ENCODE data around the gene MGST2. TPM values are rescaled to one million over a fixed set of nuclear protein-coding genes. Genes with fewer than 3 reads are reported as not detected.
"Not testable (repeated sequence)": the region's sequence is repeated elsewhere in the genome, so short reads cannot be mapped to it uniquely, and the experiment has no call there.

Gene MGST2
- total RNA-seq, 1 experiment from 2014 or later = 31.8 TPM

GRCh38 chr4:139692309-139693012, 26.8 kb downstream of the MGST2 start:
- Histone ChIP-seq H3K36me3 (replicated peaks; ENCODE audit: control insufficient read depth, insufficient read depth, low read length) (no peaks in the 10 kb centered on the region), H3K27me3 (ENCODE audit: control insufficient read depth, insufficient read depth, low read length) (no peaks in the 10 kb centered on the region)
- peak; percentile 33 for DNase-seq

GRCh38 chr4:139694522-139695107, 29.0 kb downstream of the MGST2 start:
- Histone ChIP-seq H3K4me3 (ENCODE audit: insufficient read depth, low read depth, low read length) (no peak overlapping the region), H3K36me3 (replicated peaks; ENCODE audit: control insufficient read depth, insufficient read depth, low read length) (no peaks in the 10 kb centered on the region), H3K27me3 (ENCODE audit: control insufficient read depth, insufficient read depth, low read length) (no peaks in the 10 kb centered on the region)
- no peak for DNase-seq

More at GRCh38 chr4:139692309-139693012, 26.8 kb downstream of the MGST2 start:
- no peak overlapping the region for H3K4me3 ChIP-seq (ENCODE audit: insufficient read depth, low read depth, low read length)

- no peak for DNase-seq
- Histone ChIP-seq H3K4me3 (ENCODE audit: insufficient read depth, low read depth, low read length) (no peak overlapping the region), H3K27me3 (ENCODE audit: control insufficient read depth, insufficient read depth, low read length) (no peaks in the 10 kb centered on the region), H3K36me3 (replicated peaks; ENCODE audit: control insufficient read depth, insufficient read depth, low read length) (no peaks in the 10 kb centered on the region)
These were observed 30.9 kb downstream of the MGST2 start for GRCh38 chr4:139696491-139696890.

- not testable (repeated sequence) for DNase-seq
These were observed 32.7 kb downstream of the MGST2 start for GRCh38 chr4:139698167-139698925.

GRCh38 chr4:139700568-139700967, 34.9 kb downstream of the MGST2 start:
- Histone ChIP-seq H3K4me3 (ENCODE audit: insufficient read depth, low read depth, low read length) (no peak overlapping the region), H3K27me3 (ENCODE audit: control insufficient read depth, insufficient read depth, low read length) (no peaks in the 10 kb centered on the region), H3K36me3 (replicated peaks; ENCODE audit: control insufficient read depth, insufficient read depth, low read length) (no peaks in the 10 kb centered on the region)
- no peak for DNase-seq

More at GRCh38 chr4:139698167-139698925, 32.7 kb downstream of the MGST2 start:
- not testable (repeated sequence) for H3K27me3 ChIP-seq (ENCODE audit: control insufficient read depth, insufficient read depth, low read length); H3K4me3 ChIP-seq (ENCODE audit: insufficient read depth, low read depth, low read length); H3K36me3 ChIP-seq (replicated peaks; ENCODE audit: control insufficient read depth, insufficient read depth, low read length)

GRCh38 chr4:139704915-139705485, 39.4 kb downstream of the MGST2 start:
- H3K27me3 ChIP-seq (ENCODE audit: control insufficient read depth, insufficient read depth, low read length) = no peaks in the 10 kb centered on the region
- DNase-seq = no peak
- H3K36me3 ChIP-seq (replicated peaks; ENCODE audit: control insufficient read depth, insufficient read depth, low read length) = no peaks in the 10 kb centered on the region
- H3K4me3 ChIP-seq (ENCODE audit: insufficient read depth, low read depth, low read length) = no peak overlapping the region

GRCh38 chr4:139709660-139710059, 44.0 kb downstream of the MGST2 start:
- H3K27me3 ChIP-seq (ENCODE audit: control insufficient read depth, insufficient read depth, low read length) = no peaks in the 10 kb centered on the region; the same call in 1 of the 2 replicates
- DNase-seq = no peak
- no peaks in the 10 kb centered on the region for H3K36me3 ChIP-seq (replicated peaks; ENCODE audit: control insufficient read depth, insufficient read depth, low read length)
- H3K4me3 ChIP-seq (ENCODE audit: insufficient read depth, low read depth, low read length) = no peak overlapping the region

- H3K36me3 ChIP-seq (replicated peaks; ENCODE audit: control insufficient read depth, insufficient read depth, low read length) = no peaks in the 10 kb centered on the region
- DNase-seq = no peak
- no peak overlapping the region for H3K4me3 ChIP-seq (ENCODE audit: insufficient read depth, low read depth, low read length)
- no peaks in the 10 kb centered on the region; the same call in 1 of the 2 replicates for H3K27me3 ChIP-seq (ENCODE audit: control insufficient read depth, insufficient read depth, low read length)
These were observed 44.5 kb downstream of the MGST2 start for GRCh38 chr4:139710073-139710472.

- Histone ChIP-seq H3K36me3 (replicated peaks; ENCODE audit: control insufficient read depth, insufficient read depth, low read length) (no peaks in the 10 kb centered on the region), H3K27me3 (ENCODE audit: control insufficient read depth, insufficient read depth, low read length) (no peaks in the 10 kb centered on the region; the same call in 1 of the 2 replicates), H3K4me3 (ENCODE audit: insufficient read depth, low read depth, low read length) (no peak overlapping the region)
- DNase-seq = no peak
These were observed 45.8 kb downstream of the MGST2 start for GRCh38 chr4:139711461-139711860.

- no peaks in the 10 kb centered on the region for H3K36me3 ChIP-seq (replicated peaks; ENCODE audit: control insufficient read depth, insufficient read depth, low read length)
- no peaks in the 10 kb centered on the region; the same call in 1 of the 2 replicates for H3K27me3 ChIP-seq (ENCODE audit: control insufficient read depth, insufficient read depth, low read length)
- DNase-seq = no peak
- H3K4me3 ChIP-seq (ENCODE audit: insufficient read depth, low read depth, low read length) = no peak overlapping the region
These were observed 47.3 kb downstream of the MGST2 start for GRCh38 chr4:139712882-139713281.

GRCh38 chr4:139715746-139716391, 50.2 kb downstream of the MGST2 start:
- Histone ChIP-seq H3K36me3 (replicated peaks; ENCODE audit: control insufficient read depth, insufficient read depth, low read length) (no peaks in the 10 kb centered on the region; the same call in 1 of the 2 replicates), H3K27me3 (ENCODE audit: control insufficient read depth, insufficient read depth, low read length) (no peaks in the 10 kb centered on the region; the same call in 1 of the 2 replicates), H3K4me3 (ENCODE audit: insufficient read depth, low read depth, low read length) (no peak overlapping the region)
- no peak for DNase-seq

GRCh38 chr4:139718358-139718757, 52.7 kb downstream of the MGST2 start:
- Histone ChIP-seq H3K4me3 (ENCODE audit: insufficient read depth, low read depth, low read length) (no peak overlapping the region), H3K36me3 (replicated peaks; ENCODE audit: control insufficient read depth, insufficient read depth, low read length) (no peaks in the 10 kb centered on the region; the same call in 1 of the 2 replicates), H3K27me3 (ENCODE audit: control insufficient read depth, insufficient read depth, low read length) (no peaks in the 10 kb centered on the region; the same call in 1 of the 2 replicates)
- peak; percentile 53 for DNase-seq

GRCh38 chr4:139718833-139719232, 53.2 kb downstream of the MGST2 start:
- DNase-seq = peak; percentile 65
- H3K36me3 ChIP-seq (replicated peaks; ENCODE audit: control insufficient read depth, insufficient read depth, low read length) = no peaks in the 10 kb centered on the region; the same call in 1 of the 2 replicates
- no peak overlapping the region for H3K4me3 ChIP-seq (ENCODE audit: insufficient read depth, low read depth, low read length)
- no peaks in the 10 kb centered on the region; the same call in 1 of the 2 replicates for H3K27me3 ChIP-seq (ENCODE audit: control insufficient read depth, insufficient read depth, low read length)
